DND-41 (cell line): ENCODE measurements around the gene NCAPG.

Source experiments
- ATAC-seq: fragments of 200-7000 bp; cut with Tn5 transposase; 3 replicates; pipeline ENCODE4 v1.9.1; 2021; ENCODE audit warnings: low read depth; ENCODE audit not compliant: insufficient read depth
- DNase-seq: peaks from one replicate; pipeline ENCODE4 v3.0.0-alpha.2; 2020
- H2AFZ ChIP-seq: 2 replicates; pipeline ENCODE4 v1.6.0; 2012; ENCODE audit warnings: low read depth, low read length
- H3K27ac ChIP-seq: 2 replicates; pipeline ENCODE4 v1.5.1; 2012; ENCODE audit warnings: low read length, inconsistent platforms
- H3K27me3 ChIP-seq: fragments of 200-600 bp; sonication (generic); 2 replicates; pipeline ENCODE4 v1.6.0; 2012; ENCODE audit warnings: low read length, mild to moderate bottlenecking, inconsistent platforms; ENCODE audit not compliant: insufficient read depth, poor library complexity
- H3K36me3 ChIP-seq: 2 replicates; pipeline ENCODE4 v1.5.1; 2012; ENCODE audit warnings: low read length, inconsistent platforms; ENCODE audit not compliant: insufficient read depth
- H3K4me1 ChIP-seq: 2 replicates; pipeline ENCODE4 v1.5.1; 2012; ENCODE audit warnings: mild to moderate bottlenecking, low read length; ENCODE audit not compliant: insufficient read depth
- H3K4me2 ChIP-seq: 2 replicates; pipeline ENCODE4 v1.6.0; 2012; ENCODE audit warnings: mild to moderate bottlenecking, moderate library complexity, low read length, inconsistent platforms; ENCODE audit not compliant: insufficient read depth
- H3K4me3 ChIP-seq, 2 experiments: fragments of 200-600 bp in 1 of 2; shearing (Covaris generic) in 1 of 2; 2 replicates each; pipeline ENCODE4 v1.5.1; 2012 to 2016; ENCODE audit warnings: inconsistent platforms in 2 of 2, low read length in 2 of 2, mild to moderate bottlenecking in 2 of 2, low read depth in 1 of 2, moderate library complexity in 1 of 2
- H3K79me2 ChIP-seq: 2 replicates; pipeline ENCODE4 v1.6.0; 2012; ENCODE audit warnings: low read length, inconsistent platforms; ENCODE audit not compliant: insufficient read depth
- H3K9ac ChIP-seq: 2 replicates; pipeline ENCODE4 v1.6.0; 2012; ENCODE audit warnings: low read depth, mild to moderate bottlenecking, inconsistent platforms, low read length, moderate library complexity
- H3K9me3 ChIP-seq: 2 replicates; pipeline ENCODE4 v1.5.1; 2012; ENCODE audit warnings: low read length, moderate library complexity, mild to moderate bottlenecking, inconsistent platforms; ENCODE audit not compliant: insufficient read depth, severe bottlenecking
- H4K20me1 ChIP-seq: 2 replicates; pipeline ENCODE4 v1.6.0; 2012; ENCODE audit warnings: low read length; ENCODE audit not compliant: insufficient read depth
- EZH2 ChIP-seq: IDR thresholded peaks from 3 replicates; pipeline ENCODE4 v1.6.1; 2012; ENCODE audit warnings: borderline replicate concordance, low read depth, mild to moderate bottlenecking, moderate library complexity, low read length, inconsistent platforms; ENCODE audit not compliant: severe bottlenecking
- TF ChIP-seq, protein P1 (sequence below): IDR thresholded peaks from 2 replicates; pipeline ENCODE4 v1.5.1; 2012; ENCODE audit warnings: borderline replicate concordance, low read length, moderate library complexity, mild to moderate bottlenecking; ENCODE audit not compliant: poor library complexity, severe bottlenecking; ENCODE audit errors: extremely low read depth

Gene NCAPG

DNA sequence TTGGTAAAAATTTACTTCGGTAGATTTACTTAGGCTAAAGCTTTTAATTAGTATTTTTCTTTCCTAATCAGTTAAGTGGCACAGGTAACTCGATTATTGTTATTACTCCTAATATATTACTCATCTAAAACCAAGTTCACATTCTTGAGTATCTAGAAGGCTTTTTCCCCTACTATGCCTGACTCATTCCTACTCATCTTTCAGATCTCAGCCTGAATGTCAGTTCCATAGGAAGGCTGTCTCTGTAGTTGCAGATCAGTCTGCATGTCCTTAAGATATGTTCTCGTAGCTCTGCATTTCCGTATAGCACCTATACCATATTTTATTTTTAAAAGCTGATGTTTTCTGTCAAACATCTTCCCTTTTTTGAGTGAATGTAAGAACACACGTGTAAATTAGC lies 23.5 kb upstream of the NCAPG start:
- Histone ChIP-seq H3K27ac (no peak overlapping the region), H3K79me2 (no peaks in the 10 kb centered on the region), H2AFZ (no peak overlapping the region), H3K4me3 (no peak overlapping the region), H4K20me1 (no peaks in the 10 kb centered on the region), H3K9ac (no peak overlapping the region), H3K4me2 (no peak overlapping the region), H3K27me3 (no peaks in the 10 kb centered on the region), H3K9me3 (no peaks in the 10 kb centered on the region), H3K4me1 (peaks cover 12% of the 10 kb centered on the region), H3K36me3 (no peaks in the 10 kb centered on the region; the same call in 1 of the 2 replicates)
- DNase-seq (no peak), ATAC-seq (no peak)
- no peak for TF ChIP-seq EZH2
- TF ChIP-seq, protein P1, sequence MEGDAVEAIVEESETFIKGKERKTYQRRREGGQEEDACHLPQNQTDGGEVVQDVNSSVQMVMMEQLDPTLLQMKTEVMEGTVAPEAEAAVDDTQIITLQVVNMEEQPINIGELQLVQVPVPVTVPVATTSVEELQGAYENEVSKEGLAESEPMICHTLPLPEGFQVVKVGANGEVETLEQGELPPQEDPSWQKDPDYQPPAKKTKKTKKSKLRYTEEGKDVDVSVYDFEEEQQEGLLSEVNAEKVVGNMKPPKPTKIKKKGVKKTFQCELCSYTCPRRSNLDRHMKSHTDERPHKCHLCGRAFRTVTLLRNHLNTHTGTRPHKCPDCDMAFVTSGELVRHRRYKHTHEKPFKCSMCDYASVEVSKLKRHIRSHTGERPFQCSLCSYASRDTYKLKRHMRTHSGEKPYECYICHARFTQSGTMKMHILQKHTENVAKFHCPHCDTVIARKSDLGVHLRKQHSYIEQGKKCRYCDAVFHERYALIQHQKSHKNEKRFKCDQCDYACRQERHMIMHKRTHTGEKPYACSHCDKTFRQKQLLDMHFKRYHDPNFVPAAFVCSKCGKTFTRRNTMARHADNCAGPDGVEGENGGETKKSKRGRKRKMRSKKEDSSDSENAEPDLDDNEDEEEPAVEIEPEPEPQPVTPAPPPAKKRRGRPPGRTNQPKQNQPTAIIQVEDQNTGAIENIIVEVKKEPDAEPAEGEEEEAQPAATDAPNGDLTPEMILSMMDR = no peak

DNA sequence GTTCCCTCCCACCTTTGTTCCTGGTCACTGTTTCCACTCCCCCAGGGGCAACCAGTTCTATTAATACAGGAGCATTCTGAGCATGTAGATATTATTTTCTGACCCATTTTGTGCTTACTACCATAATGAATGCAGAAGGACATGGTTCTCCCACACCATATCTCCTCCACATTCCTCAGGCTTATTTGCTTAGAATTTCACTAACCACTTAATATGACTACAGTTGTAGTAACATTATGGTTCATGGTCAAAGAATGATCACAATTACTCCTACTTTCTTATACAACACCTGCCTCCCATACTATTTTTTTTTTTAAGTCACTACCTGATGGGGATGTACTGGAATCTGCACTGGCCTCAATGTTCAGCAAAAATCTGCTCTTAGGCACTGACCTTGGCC lies 21.8 kb upstream of the NCAPG start:
- ATAC-seq = no peak
- H3K79me2 ChIP-seq = no peaks in the 10 kb centered on the region
- H3K4me3 ChIP-seq = no peak overlapping the region
- no peaks in the 10 kb centered on the region for H3K27me3 ChIP-seq
- peaks cover 12% of the 10 kb centered on the region for H3K4me1 ChIP-seq
- TF ChIP-seq, protein P1 = no peak
- peaks cover 8% of the 10 kb centered on the region; the same call in 1 of the 2 replicates for H3K36me3 ChIP-seq
- no peak overlapping the region for H2AFZ ChIP-seq
- H3K27ac ChIP-seq = no peak overlapping the region
- H3K4me2 ChIP-seq = no peak overlapping the region
- H3K9me3 ChIP-seq = no peaks in the 10 kb centered on the region
- no peak overlapping the region for H3K9ac ChIP-seq
- no peak for DNase-seq
- H4K20me1 ChIP-seq = no peaks in the 10 kb centered on the region

DNA sequence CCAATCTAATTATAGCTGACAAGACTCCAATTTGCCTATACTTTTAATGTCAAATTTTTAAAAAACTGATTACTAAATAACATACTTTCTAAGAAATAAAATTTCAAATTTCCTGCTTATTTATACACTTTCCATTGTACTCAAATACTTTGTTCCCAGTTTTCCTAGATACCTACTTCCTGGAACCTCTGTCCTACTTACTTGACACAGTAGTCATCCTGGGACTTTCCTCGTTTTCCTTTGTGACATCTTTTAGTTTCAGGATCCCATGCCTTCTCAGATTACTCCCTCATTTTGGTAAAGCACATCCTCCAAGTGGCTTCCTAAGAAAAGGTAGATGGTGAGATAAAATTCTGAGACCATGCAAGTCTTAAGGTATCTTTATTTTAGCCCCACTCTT lies 16.0 kb upstream of the NCAPG start:
- no peak overlapping the region for H3K4me2 ChIP-seq
- H3K27me3 ChIP-seq = no peaks in the 10 kb centered on the region
- no peak overlapping the region for H3K4me3 ChIP-seq
- ATAC-seq = no peak
- no peaks in the 10 kb centered on the region for H4K20me1 ChIP-seq
- no peak for DNase-seq
- no peaks in the 10 kb centered on the region for H3K4me1 ChIP-seq
- no peak for TF ChIP-seq EZH2
- TF ChIP-seq, protein P1 = no peak
- H2AFZ ChIP-seq = no peak overlapping the region
- H3K9ac ChIP-seq = no peak overlapping the region
- no peak overlapping the region for H3K27ac ChIP-seq
- peaks cover 26% of the 10 kb centered on the region for H3K36me3 ChIP-seq
- no peaks in the 10 kb centered on the region for H3K79me2 ChIP-seq
- H3K9me3 ChIP-seq = no peaks in the 10 kb centered on the region

DNA sequence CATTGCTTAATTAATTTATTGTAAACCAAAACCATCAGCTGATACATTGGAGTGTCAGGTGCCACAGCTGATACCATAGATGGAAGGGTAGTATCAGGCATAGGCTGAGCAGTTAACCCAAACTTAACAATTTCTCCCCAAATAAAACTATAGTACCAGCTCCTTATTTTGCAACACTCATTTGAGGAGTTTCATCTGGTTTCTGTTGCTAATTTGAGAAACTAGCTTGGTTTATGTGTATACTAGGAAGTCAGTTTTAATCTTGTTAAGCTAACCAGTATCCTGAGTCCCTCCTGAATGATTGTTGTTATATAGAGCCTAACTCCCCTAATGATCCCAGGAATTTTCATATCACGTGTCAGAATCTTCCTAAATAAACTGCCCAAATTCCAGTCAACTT lies 13.0 kb upstream of the NCAPG start:
- Histone ChIP-seq H3K27me3 (no peaks in the 10 kb centered on the region), H3K79me2 (peaks cover 15% of the 10 kb centered on the region), H3K9ac (no peak overlapping the region), H3K36me3 (peaks cover 51% of the 10 kb centered on the region), H4K20me1 (peaks cover 8% of the 10 kb centered on the region; the same call in 1 of the 2 replicates), H3K4me1 (no peaks in the 10 kb centered on the region), H3K9me3 (no peaks in the 10 kb centered on the region), H3K4me2 (no peak overlapping the region), H2AFZ (no peak overlapping the region), H3K4me3 (no peak overlapping the region), H3K27ac (no peak overlapping the region)
- DNase-seq (no peak), ATAC-seq (0 out of 3 replicates have a peak, but pooled peaks have one; percentile 17)
- TF ChIP-seq EZH2 = no peak
- TF ChIP-seq, protein P1 = no peak
